ENCODE measurements around the gene CCT8L2.
"Not testable (repeated sequence)": the region's sequence is repeated elsewhere in the genome, so short reads cannot be mapped to it uniquely, and the experiment has no call there.

DNA sequence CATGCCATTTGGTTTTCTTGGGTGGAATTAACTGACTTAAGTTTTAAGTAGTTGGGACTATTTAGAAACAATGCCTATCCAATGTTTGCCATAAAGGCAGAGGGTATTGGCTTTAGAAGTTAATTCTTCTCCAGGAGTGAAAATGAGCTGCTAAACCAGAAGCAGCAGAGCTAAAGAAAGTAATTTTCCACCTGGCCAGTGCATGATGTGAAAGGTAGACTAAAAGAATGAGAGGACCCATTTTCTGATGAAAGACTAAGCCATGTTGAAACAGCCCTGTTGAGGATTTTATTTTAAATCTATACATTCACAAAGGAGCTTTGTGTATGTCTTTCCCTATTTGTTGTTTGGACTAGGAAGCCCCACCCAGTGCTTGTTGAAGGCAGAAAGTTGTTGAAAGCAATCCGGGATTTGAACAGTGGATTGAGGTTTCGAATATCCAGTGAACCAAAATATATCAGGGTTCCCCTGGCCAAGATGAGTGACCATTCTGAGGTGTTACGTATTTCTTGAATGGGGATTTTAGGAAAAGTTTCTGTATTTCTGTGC lies 23.9 kb upstream of the CCT8L2 start:
- TF ChIP-seq, protein P1, sequence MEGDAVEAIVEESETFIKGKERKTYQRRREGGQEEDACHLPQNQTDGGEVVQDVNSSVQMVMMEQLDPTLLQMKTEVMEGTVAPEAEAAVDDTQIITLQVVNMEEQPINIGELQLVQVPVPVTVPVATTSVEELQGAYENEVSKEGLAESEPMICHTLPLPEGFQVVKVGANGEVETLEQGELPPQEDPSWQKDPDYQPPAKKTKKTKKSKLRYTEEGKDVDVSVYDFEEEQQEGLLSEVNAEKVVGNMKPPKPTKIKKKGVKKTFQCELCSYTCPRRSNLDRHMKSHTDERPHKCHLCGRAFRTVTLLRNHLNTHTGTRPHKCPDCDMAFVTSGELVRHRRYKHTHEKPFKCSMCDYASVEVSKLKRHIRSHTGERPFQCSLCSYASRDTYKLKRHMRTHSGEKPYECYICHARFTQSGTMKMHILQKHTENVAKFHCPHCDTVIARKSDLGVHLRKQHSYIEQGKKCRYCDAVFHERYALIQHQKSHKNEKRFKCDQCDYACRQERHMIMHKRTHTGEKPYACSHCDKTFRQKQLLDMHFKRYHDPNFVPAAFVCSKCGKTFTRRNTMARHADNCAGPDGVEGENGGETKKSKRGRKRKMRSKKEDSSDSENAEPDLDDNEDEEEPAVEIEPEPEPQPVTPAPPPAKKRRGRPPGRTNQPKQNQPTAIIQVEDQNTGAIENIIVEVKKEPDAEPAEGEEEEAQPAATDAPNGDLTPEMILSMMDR (IDR thresholded peaks at IDR 0.05 in 2 of 3, conservative IDR thresholded peaks at IDR 0.05 in 1 of 3; ENCODE audit: borderline replicate concordance in 1 of 3, insufficient read depth in 1 of 3, low read depth in 2 of 3, low read length in 2 of 3), result not testable (repeated sequence)
- TF ChIP-seq, protein P2, sequence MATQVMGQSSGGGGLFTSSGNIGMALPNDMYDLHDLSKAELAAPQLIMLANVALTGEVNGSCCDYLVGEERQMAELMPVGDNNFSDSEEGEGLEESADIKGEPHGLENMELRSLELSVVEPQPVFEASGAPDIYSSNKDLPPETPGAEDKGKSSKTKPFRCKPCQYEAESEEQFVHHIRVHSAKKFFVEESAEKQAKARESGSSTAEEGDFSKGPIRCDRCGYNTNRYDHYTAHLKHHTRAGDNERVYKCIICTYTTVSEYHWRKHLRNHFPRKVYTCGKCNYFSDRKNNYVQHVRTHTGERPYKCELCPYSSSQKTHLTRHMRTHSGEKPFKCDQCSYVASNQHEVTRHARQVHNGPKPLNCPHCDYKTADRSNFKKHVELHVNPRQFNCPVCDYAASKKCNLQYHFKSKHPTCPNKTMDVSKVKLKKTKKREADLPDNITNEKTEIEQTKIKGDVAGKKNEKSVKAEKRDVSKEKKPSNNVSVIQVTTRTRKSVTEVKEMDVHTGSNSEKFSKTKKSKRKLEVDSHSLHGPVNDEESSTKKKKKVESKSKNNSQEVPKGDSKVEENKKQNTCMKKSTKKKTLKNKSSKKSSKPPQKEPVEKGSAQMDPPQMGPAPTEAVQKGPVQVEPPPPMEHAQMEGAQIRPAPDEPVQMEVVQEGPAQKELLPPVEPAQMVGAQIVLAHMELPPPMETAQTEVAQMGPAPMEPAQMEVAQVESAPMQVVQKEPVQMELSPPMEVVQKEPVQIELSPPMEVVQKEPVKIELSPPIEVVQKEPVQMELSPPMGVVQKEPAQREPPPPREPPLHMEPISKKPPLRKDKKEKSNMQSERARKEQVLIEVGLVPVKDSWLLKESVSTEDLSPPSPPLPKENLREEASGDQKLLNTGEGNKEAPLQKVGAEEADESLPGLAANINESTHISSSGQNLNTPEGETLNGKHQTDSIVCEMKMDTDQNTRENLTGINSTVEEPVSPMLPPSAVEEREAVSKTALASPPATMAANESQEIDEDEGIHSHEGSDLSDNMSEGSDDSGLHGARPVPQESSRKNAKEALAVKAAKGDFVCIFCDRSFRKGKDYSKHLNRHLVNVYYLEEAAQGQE (IDR thresholded peaks at IDR 0.05; ENCODE audit: low read depth), result not testable (repeated sequence)
- TF ChIP-seq POLR2AphosphoS5 (IDR thresholded peaks at IDR 0.05; ENCODE audit: low read depth, low read length); POLR2A (IDR thresholded peaks at IDR 0.05; ENCODE audit: borderline replicate concordance, extremely low read depth, insufficient read depth, insufficient read length); EZH2phosphoT487 (IDR thresholded peaks at IDR 0.05; ENCODE audit: borderline replicate concordance); YY1 (IDR thresholded peaks at IDR 0.05; ENCODE audit: extremely low read depth, insufficient replicate concordance, low read depth, low read length); ZNF274 (IDR thresholded peaks at IDR 0.05; ENCODE audit: low read depth, low read length); RAD21 (IDR thresholded peaks at IDR 0.05; ENCODE audit: low read depth); EZH2 (IDR thresholded peaks at IDR 0.05); SIN3A (IDR thresholded peaks at IDR 0.05; ENCODE audit: low read depth); ZFX (IDR thresholded peaks at IDR 0.05); CBX3 (IDR thresholded peaks at IDR 0.05; ENCODE audit: low read depth): not testable (repeated sequence)

Data from HCT116 (cell line).